GM21360 (cell line): ENCODE results near the gene KIF3B.
"Not testable (repeated sequence)": the region's sequence is repeated elsewhere in the genome, so short reads cannot be mapped to it uniquely, and the experiment has no call there.

Experiments
- ATAC-seq: cut with Tn5 transposase; IDR thresholded peaks from one replicate; pipeline ENCODE4 v1.9.1; 2021; ENCODE audit warnings: mild to moderate bottlenecking, moderate library complexity; ENCODE audit not compliant: unreplicated experiment

Gene KIF3B

GRCh38 chr20:32292548-32292947 is 15.1 kb downstream of the KIF3B start:
- no peak for ATAC-seq

- no peak for ATAC-seq
These were observed 16.6 kb downstream of the KIF3B start for GRCh38 chr20:32294071-32294470.

GRCh38 chr20:32296412-32296811 is 19.0 kb downstream of the KIF3B start:
- ATAC-seq: no peak

GRCh38 chr20:32296819-32297420 is 19.5 kb downstream of the KIF3B start:
- ATAC-seq: no peak

GRCh38 chr20:32297439-32297838 is 20.0 kb downstream of the KIF3B start:
- ATAC-seq: no peak

- ATAC-seq: no peak
These were observed 23.2 kb downstream of the KIF3B start for GRCh38 chr20:32300647-32301046.

GRCh38 chr20:32301719-32302506 is 24.5 kb downstream of the KIF3B start:
- no peak for ATAC-seq

- ATAC-seq: no peak
These were observed 25.0 kb downstream of the KIF3B start for GRCh38 chr20:32302507-32302872.

- ATAC-seq: no peak
These were observed 26.8 kb downstream of the KIF3B start for GRCh38 chr20:32304131-32304746.

- no peak for ATAC-seq
These were observed 35.4 kb downstream of the KIF3B start for GRCh38 chr20:32312718-32313424.

GRCh38 chr20:32314768-32315167 is 37.3 kb downstream of the KIF3B start:
- ATAC-seq: no peak

- no peak for ATAC-seq
These were observed 37.9 kb downstream of the KIF3B start for GRCh38 chr20:32315399-32315798.

GRCh38 chr20:32315891-32316290 is 38.4 kb downstream of the KIF3B start:
- ATAC-seq: no peak

- no peak for ATAC-seq
These were observed 39.2 kb downstream of the KIF3B start for GRCh38 chr20:32316667-32317066.

GRCh38 chr20:32319100-32319499 is 41.6 kb downstream of the KIF3B start:
- no peak for ATAC-seq

- ATAC-seq: no peak
These were observed 42.9 kb downstream of the KIF3B start for GRCh38 chr20:32320305-32320704.

GRCh38 chr20:32321390-32321789 is 43.9 kb downstream of the KIF3B start:
- ATAC-seq: no peak

GRCh38 chr20:32322260-32322659 is 44.8 kb downstream of the KIF3B start:
- not testable (repeated sequence) for ATAC-seq

GRCh38 chr20:32323761-32324160 is 46.3 kb downstream of the KIF3B start:
- ATAC-seq: not testable (repeated sequence)

GRCh38 chr20:32325706-32326503 is 48.5 kb downstream of the KIF3B start:
- no peak for ATAC-seq

- no peak for ATAC-seq
These were observed 49.0 kb downstream of the KIF3B start for GRCh38 chr20:32326504-32326845.
